Mucosa of stomach (tissue), 1 donor: Measurements from ENCODE around the gene MTIF2.
"Not testable (repeated sequence)": the region's sequence is repeated elsewhere in the genome, so short reads cannot be mapped to it uniquely, and the experiment has no call there.

Experiments
- H3K27me3 ChIP-seq: one replicate; pipeline ENCODE4 v1.7.0; 2013; ENCODE audit warnings: mild to moderate bottlenecking, low read length; ENCODE audit not compliant: control insufficient read depth, insufficient read depth
- H3K36me3 ChIP-seq: one replicate; pipeline ENCODE4 v1.7.0; 2013; ENCODE audit warnings: low read length; ENCODE audit not compliant: control insufficient read depth, insufficient read depth
- H3K4me1 ChIP-seq: one replicate; pipeline ENCODE4 v1.7.0; 2013; ENCODE audit warnings: mild to moderate bottlenecking, low read length; ENCODE audit not compliant: control insufficient read depth, insufficient read depth
- H3K4me3 ChIP-seq: one replicate; pipeline ENCODE4 v1.7.0; 2013; ENCODE audit warnings: low read length
- H3K9ac ChIP-seq: one replicate; pipeline ENCODE4 v1.7.0; 2013; ENCODE audit warnings: mild to moderate bottlenecking, low read length, moderate library complexity
- H3K9me3 ChIP-seq: one replicate; pipeline ENCODE4 v1.7.0; 2013; ENCODE audit warnings: mild to moderate bottlenecking, low read length, moderate library complexity; ENCODE audit not compliant: control insufficient read depth
- donor health status: Pancreatic carcinoma.

The MTIF2 gene

GRCh38 chr2:55224761-55225261, 44.2 kb downstream of the MTIF2 start:
- Histone ChIP-seq H3K27me3 (no peaks in the 10 kb centered on the region), H3K9me3 (no peaks in the 10 kb centered on the region), H3K9ac (no peak overlapping the region), H3K36me3 (no peaks in the 10 kb centered on the region), H3K4me3 (no peak overlapping the region), H3K4me1 (peaks cover 4% of the 10 kb centered on the region)

- Histone ChIP-seq H3K9ac (peak overlapping the region; percentile 84), H3K27me3 (no peaks in the 10 kb centered on the region), H3K4me3 (no peak overlapping the region), H3K4me1 (peaks cover 4% of the 10 kb centered on the region), H3K36me3 (no peaks in the 10 kb centered on the region), H3K9me3 (no peaks in the 10 kb centered on the region)
Measured at GRCh38 chr2:55223958-55224760, 44.9 kb downstream of the MTIF2 start.

- Histone ChIP-seq H3K9ac (no peak overlapping the region), H3K4me3 (no peak overlapping the region), H3K27me3 (no peaks in the 10 kb centered on the region), H3K9me3 (no peaks in the 10 kb centered on the region), H3K36me3 (no peaks in the 10 kb centered on the region), H3K4me1 (no peaks in the 10 kb centered on the region)
Measured at GRCh38 chr2:55213822-55214221, 55.2 kb downstream of the MTIF2 start.

GRCh38 chr2:55204950-55205349, 64.1 kb downstream of the MTIF2 start:
- Histone ChIP-seq H3K27me3 (no peaks in the 10 kb centered on the region), H3K9ac (no peak overlapping the region), H3K4me1 (no peaks in the 10 kb centered on the region), H3K4me3 (no peak overlapping the region), H3K9me3 (no peaks in the 10 kb centered on the region), H3K36me3 (no peaks in the 10 kb centered on the region)

- H3K4me3 ChIP-seq: no peak overlapping the region
- no peaks in the 10 kb centered on the region for H3K27me3 ChIP-seq
- no peak overlapping the region for H3K9ac ChIP-seq
- H3K4me1 ChIP-seq: no peaks in the 10 kb centered on the region
- H3K36me3 ChIP-seq: no peaks in the 10 kb centered on the region
- no peaks in the 10 kb centered on the region for H3K9me3 ChIP-seq
Measured at GRCh38 chr2:55204536-55204935, 64.5 kb downstream of the MTIF2 start.

DNA sequence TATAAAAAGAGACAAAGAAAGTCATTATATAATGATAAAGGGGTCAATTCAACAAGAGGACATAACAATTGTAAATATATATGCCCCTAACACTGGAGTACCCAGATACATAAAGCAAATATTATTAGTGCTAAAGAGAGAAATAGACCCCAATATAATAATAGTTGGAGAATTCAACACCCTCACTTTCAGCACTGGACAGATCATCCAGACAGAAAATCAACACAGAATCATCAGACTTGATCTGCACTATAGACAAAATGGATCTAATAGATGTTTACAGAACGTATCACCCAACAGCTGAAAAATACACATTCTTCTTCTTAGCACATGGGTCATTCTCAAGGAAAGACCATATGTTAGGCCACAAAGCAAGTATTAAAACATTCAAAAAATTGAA, 68.6 kb downstream of the MTIF2 start:
- Histone ChIP-seq H3K4me1 (no peaks in the 10 kb centered on the region), H3K27me3 (no peaks in the 10 kb centered on the region), H3K4me3 (no peak overlapping the region), H3K36me3 (no peaks in the 10 kb centered on the region), H3K9me3 (no peaks in the 10 kb centered on the region), H3K9ac (no peak overlapping the region)

DNA sequence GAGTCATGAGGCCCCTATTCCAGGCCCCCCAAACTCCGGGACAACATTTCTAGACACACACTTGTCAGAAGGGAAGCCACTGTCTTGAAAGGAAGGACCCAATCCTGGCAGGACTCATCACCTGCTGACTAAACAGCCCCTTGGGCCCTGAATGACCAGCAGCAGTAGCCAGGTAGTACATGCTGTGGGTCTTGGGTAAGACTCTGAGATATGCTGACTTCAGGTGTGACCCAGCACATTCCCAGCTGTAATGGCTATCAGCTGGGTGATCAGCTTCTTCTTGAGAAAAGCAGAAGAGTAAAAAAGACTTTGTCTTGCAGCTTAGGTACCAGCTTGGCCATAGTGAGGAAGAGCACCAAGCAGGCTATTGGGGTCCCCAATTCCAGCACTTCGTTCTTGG, 72.5 kb downstream of the MTIF2 start:
- Histone ChIP-seq H3K36me3 (no peaks in the 10 kb centered on the region), H3K4me3 (no peak overlapping the region), H3K9ac (no peak overlapping the region), H3K9me3 (no peaks in the 10 kb centered on the region), H3K4me1 (no peaks in the 10 kb centered on the region), H3K27me3 (no peaks in the 10 kb centered on the region)

DNA sequence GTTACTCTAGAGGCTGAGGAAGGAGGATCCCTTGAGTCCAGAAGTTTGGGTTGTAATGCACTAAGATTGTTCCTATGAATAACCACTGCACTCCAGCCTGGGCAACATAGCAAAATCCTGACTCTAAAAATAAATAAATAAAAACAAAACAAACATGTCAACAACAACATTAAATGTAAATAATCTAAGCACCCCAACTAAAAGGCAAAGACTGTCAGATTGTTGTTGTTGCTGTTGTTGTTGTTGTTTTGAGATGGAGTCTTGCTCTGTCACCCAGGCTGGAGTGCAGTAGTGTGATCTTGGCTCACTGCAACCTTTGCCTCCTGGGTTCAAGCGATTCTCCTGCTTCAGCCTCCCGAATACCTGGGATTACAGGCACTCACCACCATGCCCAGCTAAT, 77.1 kb downstream of the MTIF2 start:
- not testable (repeated sequence) for H3K9ac ChIP-seq, H3K4me1 ChIP-seq, H3K9me3 ChIP-seq, H3K36me3 ChIP-seq, H3K4me3 ChIP-seq, H3K27me3 ChIP-seq

DNA sequence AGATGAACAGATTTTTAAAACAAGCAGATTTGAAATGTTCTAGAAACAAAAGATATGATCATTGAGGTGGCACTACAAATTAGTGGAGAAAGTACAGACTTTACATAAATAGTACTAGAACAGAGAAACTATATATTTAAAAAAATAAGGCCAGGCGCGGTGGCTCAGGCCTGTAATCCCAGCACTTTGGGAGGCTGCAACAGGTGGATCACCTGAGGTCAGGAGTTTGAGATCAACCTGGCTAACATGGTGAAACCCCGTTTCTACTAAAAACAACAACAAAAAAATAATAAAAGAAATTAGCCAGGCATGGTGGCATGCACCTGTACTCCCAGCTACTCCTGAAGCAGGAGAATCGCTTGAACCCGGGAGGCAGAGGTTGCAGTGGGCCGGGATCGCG, 82.2 kb downstream of the MTIF2 start:
- not testable (repeated sequence) for H3K9me3 ChIP-seq, H3K9ac ChIP-seq, H3K4me3 ChIP-seq

More for the DNA sequence above, 82.2 kb downstream of the MTIF2 start:
- H3K36me3 ChIP-seq, H3K4me1 ChIP-seq, H3K27me3 ChIP-seq: not testable (repeated sequence)
